Measurements from ENCODE around the gene PRPF39.
A peak's percentile ranks its signal among the peaks of the same experiment; 100 is the strongest.
"Not testable (repeated sequence)": the region's sequence is repeated elsewhere in the genome, so short reads cannot be mapped to it uniquely, and the experiment has no call there.

Gene PRPF39

DNA sequence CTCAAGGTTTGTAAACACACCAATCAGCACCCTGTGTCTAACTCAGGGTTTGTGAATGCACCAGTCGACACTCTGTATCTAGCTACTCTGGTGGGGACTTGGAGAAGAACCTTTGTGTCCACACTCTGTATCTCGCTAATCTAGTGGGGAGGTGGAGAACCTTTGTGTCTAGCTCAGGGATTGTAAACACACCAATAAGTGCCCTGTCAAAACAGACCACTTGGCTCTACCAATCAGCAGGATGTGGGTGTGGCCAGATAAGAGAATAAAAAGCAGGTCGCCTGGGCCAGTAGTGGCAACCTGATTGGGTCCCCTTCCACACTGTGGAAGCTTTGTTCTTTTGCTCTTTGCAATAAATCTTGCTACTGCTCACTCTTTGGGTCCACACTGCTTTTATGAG lies 2.8 kb upstream of the PRPF39 start:
- not testable (repeated sequence) for DNase-seq (ENCODE audit: low spot score)

GRCh38 chr14:45082420-45082819 lies 1.5 kb upstream of the PRPF39 start:
- DNase-seq (ENCODE audit: low spot score), result no peak

DNA sequence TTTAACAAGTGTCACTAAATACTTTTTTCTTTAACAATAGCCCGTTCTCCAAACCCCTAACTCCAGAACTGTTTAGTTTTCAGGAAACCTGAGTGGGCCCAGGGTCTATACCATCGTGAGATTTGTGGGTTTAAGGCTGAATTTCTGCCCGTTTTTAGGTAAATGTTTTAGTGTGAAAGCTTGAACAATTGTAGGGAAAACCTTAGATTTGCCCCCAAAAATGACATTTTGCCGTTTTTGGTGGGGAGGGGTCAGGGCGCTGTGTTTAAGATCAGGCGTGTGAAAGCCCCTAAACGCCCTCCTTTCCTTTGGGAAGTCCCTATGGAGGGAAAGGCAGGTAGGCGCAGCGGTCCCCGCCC lies 320 bp upstream of the PRPF39 start:
- DNase-seq (ENCODE audit: low spot score), result no peak

DNA sequence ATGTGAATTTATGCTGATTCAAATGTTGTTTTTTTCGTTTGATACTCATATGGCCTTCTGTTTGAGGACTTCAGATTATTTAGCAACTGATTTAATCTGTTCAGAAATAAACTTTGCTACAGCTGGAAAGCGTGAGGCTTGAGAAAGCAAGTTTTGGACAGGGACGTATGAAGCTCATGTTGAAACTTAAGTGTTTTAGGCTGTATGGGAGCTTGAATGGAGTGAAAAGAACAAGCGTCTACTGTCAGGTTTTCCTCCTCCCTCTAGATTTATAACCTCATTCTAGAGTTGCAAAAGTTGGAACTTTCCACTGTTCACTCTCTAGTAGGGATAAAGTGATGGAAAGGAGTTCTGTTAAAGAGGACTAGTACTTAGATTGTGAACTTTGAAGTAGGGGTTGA lies 1.0 kb downstream of the PRPF39 start:
- peak; percentile 10 for DNase-seq (ENCODE audit: low spot score)

GRCh38 chr14:45089813-45090212 lies 5.9 kb downstream of the PRPF39 start:
- peak; percentile 26 for DNase-seq (ENCODE audit: low spot score)

GRCh38 chr14:45091710-45092109 lies 7.8 kb downstream of the PRPF39 start:
- DNase-seq (ENCODE audit: low spot score), result peak; percentile 18

GRCh38 chr14:45094275-45094674 lies 10.4 kb downstream of the PRPF39 start:
- DNase-seq (ENCODE audit: low spot score), result no peak

DNA sequence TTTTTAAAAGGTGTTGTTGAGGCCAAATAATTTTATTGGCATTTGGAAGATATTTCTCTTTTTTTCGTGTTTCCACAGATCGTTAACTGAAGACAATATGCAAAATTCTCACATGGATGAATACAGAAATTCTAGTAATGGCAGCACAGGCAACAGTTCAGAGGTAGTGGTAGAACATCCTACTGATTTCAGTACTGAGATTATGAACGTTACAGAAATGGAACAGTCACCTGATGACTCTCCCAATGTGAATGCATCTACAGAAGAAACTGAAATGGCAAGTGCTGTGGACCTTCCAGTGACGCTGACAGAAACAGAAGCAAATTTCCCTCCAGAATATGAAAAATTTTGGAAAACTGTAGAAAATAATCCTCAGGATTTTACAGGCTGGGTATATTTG lies 11.2 kb downstream of the PRPF39 start:
- no peak for DNase-seq (ENCODE audit: low spot score)

- DNase-seq (ENCODE audit: low spot score), result no peak
These were observed 12.3 kb downstream of the PRPF39 start for GRCh38 chr14:45096218-45096617.

DNA sequence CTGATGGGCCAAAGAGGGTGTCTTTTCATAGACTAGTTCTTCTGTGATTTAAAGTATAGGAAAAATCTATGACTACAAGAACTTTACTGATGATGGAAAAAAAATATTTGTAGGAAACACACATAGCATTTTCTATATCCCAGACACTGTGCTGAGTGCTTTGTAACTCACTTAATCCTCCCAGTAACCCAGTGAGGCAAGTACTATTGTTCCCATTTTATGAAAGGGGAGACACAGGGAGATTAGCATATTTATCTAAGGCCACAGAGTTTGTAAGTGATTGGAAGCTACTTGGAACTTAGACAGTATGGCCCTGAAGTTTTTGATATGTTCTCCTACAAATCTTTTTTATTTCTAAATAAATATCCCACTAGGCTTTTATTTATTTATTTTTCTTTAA lies 19.9 kb downstream of the PRPF39 start:
- no peak for DNase-seq (ENCODE audit: low spot score)

- no peak for DNase-seq (ENCODE audit: low spot score)
These were observed 20.6 kb downstream of the PRPF39 start for GRCh38 chr14:45104561-45104960.

GRCh38 chr14:45112896-45113781 lies 29.2 kb downstream of the PRPF39 start:
- DNase-seq (ENCODE audit: low spot score), result no peak

- DNase-seq (ENCODE audit: low spot score), result no peak
These were observed 30.4 kb downstream of the PRPF39 start for GRCh38 chr14:45114327-45114726.

DNA sequence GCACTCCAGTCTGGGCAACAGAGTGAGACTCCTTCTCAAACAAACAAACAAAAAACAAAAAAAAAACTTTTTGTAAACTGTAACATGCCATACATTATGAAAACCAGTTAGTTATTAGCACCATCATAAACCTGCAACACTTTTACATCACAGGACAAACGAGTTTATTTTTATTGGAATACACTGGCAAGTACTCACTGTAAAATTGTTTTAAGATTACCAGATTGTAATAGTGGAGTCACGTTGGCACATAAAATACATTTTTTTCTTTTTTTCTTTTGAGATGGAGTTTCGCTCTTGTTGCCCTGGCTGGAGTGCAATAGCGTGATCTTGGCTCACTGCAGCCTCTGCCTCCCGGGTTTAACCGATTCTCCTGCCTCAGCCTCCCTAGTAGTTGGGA lies 34.7 kb downstream of the PRPF39 start:
- DNase-seq (ENCODE audit: low spot score), result no peak

DNA sequence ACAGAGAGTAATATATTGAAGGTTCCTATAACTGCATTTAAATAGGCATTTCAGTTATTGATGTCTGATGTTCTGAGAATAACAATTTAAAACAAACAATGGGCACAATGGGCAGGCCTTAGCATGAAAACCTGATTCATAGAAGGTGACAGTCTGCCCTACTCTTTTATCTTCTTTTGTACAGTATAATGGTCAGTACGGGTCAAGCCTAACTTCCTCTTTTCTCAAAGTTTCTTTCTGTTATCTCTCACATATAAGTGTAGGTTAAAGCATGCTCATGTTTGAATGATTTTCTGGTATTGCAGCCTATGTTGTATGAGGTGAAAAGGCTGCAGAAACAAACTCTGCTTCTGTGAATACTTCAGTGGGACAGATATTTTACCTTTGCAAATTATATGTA lies 36.2 kb downstream of the PRPF39 start:
- no peak for DNase-seq (ENCODE audit: low spot score)

DNA sequence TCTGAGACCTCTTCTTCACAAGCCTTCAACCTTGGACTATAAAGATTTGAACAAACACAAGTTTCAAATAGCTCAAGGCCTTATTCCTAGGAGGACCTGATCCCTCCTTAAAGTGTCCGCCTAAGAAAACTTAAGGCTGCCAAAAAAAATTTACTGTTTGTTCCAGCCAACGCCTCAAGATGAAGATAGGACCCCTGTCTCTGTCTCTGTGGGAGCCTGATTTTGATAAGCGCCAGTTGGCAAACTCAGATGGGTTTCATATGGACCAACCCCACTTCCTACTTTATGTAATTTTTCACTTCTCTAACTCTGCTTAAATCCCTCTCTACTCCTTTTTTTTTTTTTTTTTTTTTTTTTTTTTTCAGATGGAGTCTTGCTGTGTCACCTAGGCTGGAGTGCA lies 39.4 kb downstream of the PRPF39 start:
- no peak for DNase-seq (ENCODE audit: low spot score)

GRCh38 chr14:45125754-45126153 lies 41.8 kb downstream of the PRPF39 start:
- no peak for DNase-seq (ENCODE audit: low spot score)

GRCh38 chr14:45128963-45129629 lies 45.2 kb downstream of the PRPF39 start:
- DNase-seq (ENCODE audit: low spot score), result no peak

DNA sequence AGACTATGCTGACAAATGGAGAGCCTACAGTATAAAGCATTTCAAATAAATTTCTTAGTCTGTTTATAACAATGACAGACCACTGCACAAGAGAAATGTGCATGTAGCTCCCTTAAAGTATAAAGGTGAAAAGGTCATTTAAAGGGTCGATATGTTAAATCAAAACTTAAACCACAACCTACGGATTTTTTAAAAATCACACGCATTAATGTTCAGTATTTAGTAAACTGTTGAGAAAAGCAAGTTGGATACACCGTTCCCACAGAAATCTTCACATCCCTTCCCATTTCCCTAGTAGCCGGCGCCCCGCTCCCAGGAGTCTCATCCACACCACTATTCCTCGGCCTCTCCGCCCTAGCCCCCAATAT lies 49.8 kb downstream of the PRPF39 start:
- DNase-seq (ENCODE audit: low spot score), result no peak

DNA sequence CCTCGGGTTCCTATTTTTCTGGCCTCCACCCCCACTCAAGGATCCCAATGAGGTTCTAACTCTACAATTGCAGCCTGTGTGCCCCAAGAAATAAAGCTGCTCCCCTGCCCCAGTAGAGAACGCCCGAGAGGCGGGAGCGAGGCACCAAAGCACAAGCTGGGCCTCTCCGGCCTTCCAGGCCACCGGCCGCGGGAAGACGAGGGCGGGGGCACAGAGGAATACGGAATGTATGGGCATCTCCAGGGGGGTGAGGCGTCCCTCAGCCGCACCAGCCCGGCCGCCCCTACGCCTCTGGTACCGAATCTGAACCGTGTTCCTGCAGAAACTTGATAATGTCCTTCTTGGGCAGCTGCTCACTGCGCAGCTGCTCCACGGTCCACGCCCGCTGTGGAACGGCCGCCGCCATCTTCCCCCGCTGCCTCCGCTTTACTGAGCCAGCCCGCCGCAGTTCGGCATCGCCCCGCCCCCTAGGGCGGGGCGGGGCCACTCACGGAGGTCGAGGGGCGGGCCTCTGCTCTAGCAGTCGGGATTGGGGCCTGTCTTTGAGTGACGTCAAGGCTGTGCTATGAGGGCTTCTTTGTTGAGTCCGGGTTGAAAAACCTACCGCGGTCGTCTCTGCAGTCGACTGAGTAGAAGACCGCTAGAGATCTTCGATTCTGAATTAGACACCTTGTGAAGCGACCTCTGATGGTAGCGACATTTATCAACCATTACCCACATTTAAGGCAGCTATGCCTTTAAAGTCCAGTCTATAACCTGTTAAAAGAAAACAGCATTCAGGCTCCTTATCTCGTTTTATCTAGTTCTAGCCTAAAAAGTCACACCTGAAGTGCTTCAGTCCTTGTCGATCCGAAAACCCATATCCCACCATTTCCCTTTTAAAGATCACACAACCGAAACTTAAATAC lies 50.4 kb downstream of the PRPF39 start, which contains the start of gene FKBP3:
Gene FKBP3 (minus strand): TSS at position 431 of the 908 bp plus-strand sequence. CDS start 25 bp downstream, at position 406.
- DNase-seq (ENCODE audit: low spot score), result peak; percentile 99

GRCh38 chr14:45135156-45135555 lies 51.2 kb downstream of the PRPF39 start:
- no peak for DNase-seq (ENCODE audit: low spot score)

GRCh38 chr14:45135659-45136395 lies 51.9 kb downstream of the PRPF39 start, which contains the start of gene FANCM:
FANCM (plus strand) TSS chr14:45135930; CDS start chr14:45136032, 102 bp downstream.
- peak; percentile 93 for DNase-seq (ENCODE audit: low spot score)

Measured in AG20443 (cell line).